ENCODE results near the gene SORBS1.
A peak's percentile ranks its signal among the peaks of the same experiment; 100 is the strongest.

The SORBS1 gene

GRCh38 chr10:95561177-95561863 lies at the start of gene SORBS1:
Gene SORBS1, minus strand, starts transcription at chr10:95561371. Its CDS starts 120,236 bp downstream, at chr10:95441135.
- peak; percentile 85 to 87 for DNase-seq (ENCODE audit: low read depth in 2 of 2)

GRCh38 chr10:95610727-95611126 lies 49.6 kb upstream of the SORBS1 start:
- no peak for DNase-seq (ENCODE audit: low read depth in 2 of 2)

GRCh38 chr10:95606922-95607321 lies 45.8 kb upstream of the SORBS1 start:
- no peak for DNase-seq (ENCODE audit: low read depth in 2 of 2)

DNA sequence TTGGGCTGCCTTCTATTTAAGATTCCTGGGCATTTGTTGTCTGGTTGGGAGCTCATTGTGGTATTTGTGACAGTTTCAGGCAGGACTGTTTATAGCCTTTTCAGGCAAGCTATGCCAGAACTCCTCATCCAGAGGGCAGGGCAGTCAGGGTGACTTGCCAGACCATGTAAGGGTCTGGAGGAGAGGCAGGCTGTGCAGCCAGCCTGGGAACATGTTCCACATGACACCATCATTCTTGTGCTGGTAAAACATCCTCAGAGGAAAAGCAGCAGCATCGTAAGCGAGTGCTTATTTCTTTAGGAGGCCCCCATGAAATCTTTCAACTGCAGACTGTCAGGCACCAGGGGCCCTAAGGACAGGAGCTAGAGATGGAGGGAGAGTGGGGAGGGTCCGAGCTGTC lies 44.0 kb upstream of the SORBS1 start:
- DNase-seq (ENCODE audit: low read depth in 2 of 2), result no peak

- DNase-seq (ENCODE audit: low read depth in 2 of 2), result no peak
Measured at GRCh38 chr10:95604630-95605029, 43.5 kb upstream of the SORBS1 start.

DNA sequence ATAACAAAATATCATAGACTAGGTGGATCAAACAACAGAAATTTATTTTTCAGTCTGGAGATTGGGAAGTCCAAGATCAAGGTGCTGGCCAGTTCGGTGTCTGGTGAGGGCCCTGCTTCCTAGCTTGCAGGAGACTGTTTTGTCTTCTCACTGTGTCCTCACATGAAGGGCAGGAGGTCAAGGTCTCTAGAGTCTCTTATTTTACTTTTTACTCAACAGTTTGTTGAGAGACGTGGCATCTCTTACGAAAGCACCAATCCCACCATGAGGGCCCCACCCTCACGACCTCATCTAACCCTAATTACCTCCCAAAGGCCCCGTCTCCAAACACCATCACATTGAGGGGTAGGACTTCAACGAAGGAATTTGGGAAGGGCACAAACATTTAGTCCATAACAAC lies 41.2 kb upstream of the SORBS1 start:
- no peak for DNase-seq (ENCODE audit: low read depth in 2 of 2)

GRCh38 chr10:95601116-95601719 lies 40.0 kb upstream of the SORBS1 start:
- DNase-seq (ENCODE audit: low read depth in 2 of 2), result peak; percentile 67

- DNase-seq (ENCODE audit: low read depth in 2 of 2), result no peak
Measured at GRCh38 chr10:95600158-95600557, 39.0 kb upstream of the SORBS1 start.

DNA sequence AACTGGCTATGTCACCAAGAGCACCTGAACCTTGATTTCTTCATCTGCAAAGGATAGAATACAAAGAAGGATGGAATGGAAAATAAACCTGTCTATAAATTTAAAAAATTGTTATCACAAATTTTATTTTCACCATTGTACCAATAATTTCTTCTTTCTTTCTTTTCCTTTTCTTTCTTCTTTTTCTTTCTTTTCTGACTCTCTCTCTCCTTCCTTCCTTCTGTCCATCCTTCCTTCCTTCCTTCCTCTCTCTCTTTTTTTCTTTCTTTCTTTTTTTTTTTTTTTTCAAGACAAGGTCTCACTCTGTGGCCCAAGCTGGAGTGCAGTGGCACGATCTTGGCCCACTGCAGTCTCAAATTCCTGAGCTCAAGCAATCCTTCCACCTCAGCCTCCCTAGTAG lies 36.6 kb upstream of the SORBS1 start:
- no peak for DNase-seq (ENCODE audit: low read depth in 2 of 2)

GRCh38 chr10:95588025-95588424 lies 26.9 kb upstream of the SORBS1 start:
- DNase-seq (ENCODE audit: low read depth in 2 of 2), result no peak

DNA sequence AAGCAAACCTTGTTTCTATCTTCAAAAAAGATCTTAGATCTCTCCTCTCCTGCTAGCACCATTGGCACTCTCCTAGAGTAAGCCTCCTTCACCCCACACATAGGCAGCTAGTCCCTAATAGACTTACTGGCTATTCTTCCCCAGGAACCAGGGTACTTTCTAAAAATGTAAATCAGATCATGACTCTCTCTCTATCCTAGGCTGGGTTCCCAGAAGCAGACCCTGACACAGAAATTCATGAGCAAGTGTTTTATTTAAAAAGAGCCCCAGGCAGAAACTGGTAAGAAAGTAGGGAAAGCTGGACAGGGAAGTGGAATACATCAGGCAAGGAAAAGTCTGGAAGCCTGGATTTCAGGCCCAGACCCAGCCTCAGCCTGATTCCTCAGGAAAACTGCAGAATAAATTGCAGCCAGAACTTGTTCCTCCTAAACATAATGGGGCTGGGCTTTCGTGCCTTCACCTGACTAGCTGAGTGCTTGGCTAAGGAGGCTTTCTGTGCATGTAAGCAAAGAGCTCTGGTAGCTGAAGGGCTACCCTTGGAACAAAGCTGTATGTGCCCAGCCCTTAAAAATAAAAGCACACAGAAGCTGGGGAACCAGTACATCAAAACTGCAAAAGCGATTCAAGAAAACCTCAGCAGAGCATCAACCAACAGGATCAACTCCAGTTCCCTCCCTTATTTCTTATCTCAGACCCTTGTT lies 18.8 kb upstream of the SORBS1 start:
- DNase-seq (ENCODE audit: low read depth in 2 of 2), result no peak

DNA sequence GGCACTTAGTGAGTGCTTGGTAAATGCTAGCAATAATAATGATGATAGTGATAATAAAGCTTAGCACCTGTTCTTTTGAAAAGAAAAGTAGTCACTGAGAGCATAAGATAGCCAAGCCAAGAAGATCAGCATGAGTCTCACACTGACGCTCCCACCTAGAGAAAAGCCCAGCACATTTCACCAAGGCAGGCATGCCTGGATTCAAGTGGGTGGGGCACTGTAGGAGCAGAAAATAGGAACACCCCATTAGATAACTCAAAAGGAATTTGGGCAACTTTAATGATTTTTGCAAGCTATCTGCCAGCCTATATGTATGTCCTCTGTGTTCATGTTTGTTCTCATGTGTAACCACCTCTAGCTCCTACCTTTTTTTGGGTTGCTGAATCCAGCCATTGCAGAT lies 18.1 kb upstream of the SORBS1 start:
- DNase-seq (ENCODE audit: low read depth in 2 of 2), result no peak

GRCh38 chr10:95578619-95579018 lies 17.4 kb upstream of the SORBS1 start:
- no peak for DNase-seq (ENCODE audit: low read depth in 2 of 2)

DNA sequence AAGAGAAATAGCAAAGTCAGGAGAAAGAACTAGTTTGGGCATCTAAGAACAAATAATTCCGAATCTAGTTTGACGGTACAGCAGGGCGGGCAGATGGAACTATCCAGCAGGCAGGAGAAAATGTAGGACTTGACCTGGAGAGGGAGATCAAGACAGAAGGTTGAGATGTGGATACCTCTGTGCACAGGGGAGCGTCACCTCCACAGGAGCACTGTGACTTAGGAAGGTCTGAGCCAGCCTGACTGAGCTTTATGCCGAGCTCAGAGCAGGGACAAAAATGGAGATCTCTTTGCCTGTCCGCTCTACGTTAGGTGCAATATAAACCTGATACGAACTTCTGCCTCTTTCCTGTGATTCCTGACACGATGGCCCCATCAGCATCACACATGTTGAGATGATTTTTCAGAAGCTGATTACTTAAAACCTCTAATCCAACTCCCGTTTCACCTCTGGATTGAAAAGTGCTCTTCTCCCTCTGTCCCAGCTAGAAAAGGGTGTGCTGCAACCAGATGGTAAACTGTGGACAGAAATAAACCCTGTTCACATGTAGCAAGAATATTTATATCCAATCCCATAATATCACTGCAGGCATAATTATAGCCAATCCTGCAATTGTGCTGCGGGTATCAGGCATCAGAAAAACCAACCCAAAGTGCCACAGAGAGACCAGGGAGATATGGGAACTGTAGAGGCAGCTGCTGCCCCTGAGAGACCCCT lies 13.6 kb upstream of the SORBS1 start:
- no peak for DNase-seq (ENCODE audit: low read depth in 2 of 2)

GRCh38 chr10:95573964-95574604 lies 12.9 kb upstream of the SORBS1 start:
- DNase-seq (ENCODE audit: low read depth in 2 of 2), result no peak

DNA sequence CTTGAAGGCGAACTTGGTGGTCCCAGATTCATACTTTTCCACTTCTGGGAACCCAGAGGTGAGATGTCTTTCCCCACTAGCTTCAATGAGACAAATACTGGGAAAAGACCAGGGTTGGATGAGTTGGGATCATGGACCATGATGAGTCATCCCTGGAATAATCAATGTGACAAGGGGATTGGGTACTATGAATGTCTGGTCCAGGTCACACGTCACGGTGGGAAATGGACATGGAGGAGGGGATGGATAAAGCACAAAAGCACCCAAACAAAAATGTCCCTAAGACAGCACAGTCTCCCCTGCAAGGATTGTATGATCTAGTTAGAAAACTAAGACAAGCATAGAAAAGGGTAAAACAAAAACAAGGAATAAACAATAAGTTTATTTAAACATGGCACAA lies 12.4 kb upstream of the SORBS1 start:
- no peak for DNase-seq (ENCODE audit: low read depth in 2 of 2)

GRCh38 chr10:95572131-95572820 lies 11.1 kb upstream of the SORBS1 start:
- DNase-seq (ENCODE audit: low read depth in 2 of 2), result no peak

DNA sequence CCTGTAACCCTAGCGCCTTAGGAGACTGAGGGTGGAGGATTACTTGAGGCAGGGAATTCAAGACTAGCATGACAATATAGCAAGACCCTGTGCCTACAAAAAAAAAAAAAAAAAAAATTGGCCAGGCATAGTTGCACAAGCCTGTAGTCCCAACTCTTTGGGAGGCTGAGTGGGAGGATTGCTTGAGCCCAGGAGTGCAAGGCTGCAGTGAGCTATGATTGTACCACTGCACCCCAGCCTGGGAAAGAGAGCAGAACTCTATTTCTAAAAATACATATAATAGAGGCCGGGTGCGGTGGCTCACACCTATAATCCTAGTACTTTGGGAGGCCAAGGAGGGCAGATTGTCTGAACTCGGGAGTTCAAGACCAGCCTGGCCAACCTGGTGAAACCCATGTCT lies 10.2 kb upstream of the SORBS1 start:
- DNase-seq (ENCODE audit: low read depth in 2 of 2), result no peak

- no peak for DNase-seq (ENCODE audit: low read depth in 2 of 2)
Measured at GRCh38 chr10:95569368-95569767, 8.2 kb upstream of the SORBS1 start.

DNA sequence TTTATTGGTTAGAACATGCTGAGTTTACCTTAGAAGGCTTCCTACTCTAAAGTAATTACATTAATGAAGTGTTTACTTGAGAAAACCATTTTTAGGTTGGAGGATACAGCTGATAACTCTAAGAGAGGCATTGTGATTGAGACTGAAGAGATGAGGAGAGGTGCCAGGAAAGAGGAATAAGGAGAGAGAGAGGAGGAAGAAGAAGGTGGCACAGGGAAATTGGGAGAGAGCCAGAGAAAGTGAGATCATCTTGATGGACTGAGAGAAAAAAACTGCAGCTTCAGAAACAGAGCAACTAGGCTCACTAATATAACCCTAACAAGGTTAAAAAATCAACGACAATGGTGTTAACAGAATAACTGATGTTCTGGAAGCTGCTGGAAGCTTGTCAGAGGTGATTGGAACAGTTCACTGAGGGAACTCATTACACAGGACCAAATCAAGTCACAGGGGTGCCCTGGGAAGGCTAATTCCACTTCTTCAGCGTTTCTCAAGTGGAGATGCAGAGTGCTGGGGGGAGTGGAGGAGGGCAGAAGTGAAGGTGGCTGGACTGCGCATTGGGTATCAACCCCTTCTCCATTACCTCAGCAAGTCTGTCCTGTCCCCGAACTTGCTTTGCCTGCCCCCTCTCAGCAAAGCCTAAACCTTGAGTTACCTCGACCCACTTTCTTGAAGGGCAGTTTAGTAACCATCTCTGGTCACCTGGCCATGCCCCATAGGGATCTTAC lies 6.9 kb upstream of the SORBS1 start:
- DNase-seq (ENCODE audit: low read depth in 2 of 2), result no peak

DNA sequence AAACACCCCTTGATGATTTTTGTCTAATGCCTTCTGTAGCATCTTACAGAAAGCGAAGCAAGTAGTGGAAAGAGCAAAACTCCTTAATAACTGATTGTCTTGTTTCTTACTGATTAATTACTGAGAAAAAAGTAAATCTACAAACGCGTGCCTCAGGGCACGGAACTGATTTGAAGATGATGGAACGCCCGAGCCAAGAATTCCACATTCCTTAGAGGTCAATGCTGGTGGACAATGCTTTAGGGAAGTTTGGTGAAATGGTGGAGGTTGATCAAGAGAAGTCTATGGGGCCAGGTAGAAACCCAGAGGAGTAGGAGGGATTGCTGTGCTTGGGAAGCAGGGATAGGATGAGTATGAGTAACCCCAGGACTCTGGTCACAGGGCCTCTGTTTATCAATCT lies 5.0 kb upstream of the SORBS1 start:
- no peak for DNase-seq (ENCODE audit: low read depth in 2 of 2)
